Measurements from ENCODE around the gene GPRIN1.
A peak's percentile ranks its signal among the peaks of the same experiment; 100 is the strongest.

GPRIN1 gene

DNA sequence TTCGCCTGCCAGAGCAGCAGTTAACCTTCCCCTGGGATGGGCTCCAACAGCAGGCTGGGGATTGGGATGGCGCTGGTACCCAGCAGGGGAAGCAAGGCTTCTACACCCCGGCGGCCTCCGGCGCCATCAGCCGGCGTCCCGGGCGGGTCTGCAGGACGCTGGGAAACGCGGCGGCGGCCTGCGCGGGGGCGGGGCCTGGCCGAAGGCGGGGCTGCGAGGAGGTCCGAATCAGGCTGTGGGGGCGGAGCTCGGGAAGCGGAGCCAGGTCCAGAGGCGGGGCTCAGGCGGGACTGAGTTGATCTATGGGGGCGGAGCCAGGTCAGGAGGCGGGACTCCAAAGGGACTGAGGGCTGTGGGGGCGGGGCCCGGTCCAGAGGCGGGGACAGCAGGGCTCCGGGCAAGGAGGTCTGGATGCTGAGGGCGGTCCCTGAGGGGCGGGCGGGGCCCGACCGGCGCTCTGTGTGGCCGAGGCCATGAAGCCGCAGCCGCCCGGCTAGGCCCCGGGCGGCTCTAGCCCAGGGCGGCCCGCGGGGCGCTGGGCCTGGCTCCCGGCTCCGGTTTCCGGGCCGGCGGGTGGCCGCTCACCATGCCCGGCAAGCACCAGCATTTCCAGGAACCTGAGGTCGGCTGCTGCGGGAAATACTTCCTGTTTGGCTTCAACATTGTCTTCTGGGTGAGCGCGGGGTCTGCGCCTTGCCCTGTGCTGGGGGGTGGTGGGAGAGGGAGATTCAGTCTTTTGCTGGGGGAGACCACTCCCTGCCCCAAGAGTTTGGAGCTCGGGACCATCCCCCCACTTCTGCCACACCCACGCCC lies 37.3 kb upstream of the GPRIN1 start, which contains the start of gene TSPAN17:
Gene TSPAN17 (plus strand): TSS at position 455 of the 813 bp plus-strand sequence. CDS start 132 bp downstream, at position 587.
- Mint-ChIP-seq H3K36me3 (ENCODE audit: low read depth) (peaks cover 9% of the 10 kb centered on the region), H3K4me1 (ENCODE audit: low read depth) (peaks cover 56% of the 10 kb centered on the region), H3K27me3 (no peaks in the 10 kb centered on the region), H3K27ac (peak within 1 kb of the TSS; percentile 94), H3K9me3 (no peaks in the 10 kb centered on the region), H3K4me3 (peak within 1 kb of the TSS; percentile 87)
- DNase-seq, result peak; percentile 100

DNA sequence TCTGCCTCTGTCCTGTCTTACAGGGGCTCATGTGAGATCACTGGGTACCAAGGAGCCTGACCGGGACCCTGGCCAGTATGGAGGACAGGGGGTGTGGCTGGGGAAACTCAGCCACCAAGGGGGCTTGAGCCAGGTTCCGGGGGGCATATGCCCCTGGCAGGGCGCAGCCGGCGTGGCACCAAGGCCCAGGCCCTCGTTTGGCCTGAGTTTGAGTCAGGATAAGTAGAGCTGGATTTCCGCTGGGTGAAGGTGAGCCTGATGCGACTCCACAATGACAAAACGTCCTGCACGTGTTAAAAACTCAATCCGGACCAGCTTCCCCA lies 36.7 kb upstream of the GPRIN1 start:
- peak overlapping the region; percentile 94 for H3K27ac Mint-ChIP-seq
- H3K4me1 Mint-ChIP-seq (ENCODE audit: low read depth), result peaks cover 51% of the 10 kb centered on the region
- H3K27me3 Mint-ChIP-seq, result no peaks in the 10 kb centered on the region
- peak overlapping the region; percentile 87 for H3K4me3 Mint-ChIP-seq
- peaks cover 5% of the 10 kb centered on the region for H3K36me3 Mint-ChIP-seq (ENCODE audit: low read depth)
- DNase-seq, result no peak
- no peaks in the 10 kb centered on the region for H3K9me3 Mint-ChIP-seq

DNA sequence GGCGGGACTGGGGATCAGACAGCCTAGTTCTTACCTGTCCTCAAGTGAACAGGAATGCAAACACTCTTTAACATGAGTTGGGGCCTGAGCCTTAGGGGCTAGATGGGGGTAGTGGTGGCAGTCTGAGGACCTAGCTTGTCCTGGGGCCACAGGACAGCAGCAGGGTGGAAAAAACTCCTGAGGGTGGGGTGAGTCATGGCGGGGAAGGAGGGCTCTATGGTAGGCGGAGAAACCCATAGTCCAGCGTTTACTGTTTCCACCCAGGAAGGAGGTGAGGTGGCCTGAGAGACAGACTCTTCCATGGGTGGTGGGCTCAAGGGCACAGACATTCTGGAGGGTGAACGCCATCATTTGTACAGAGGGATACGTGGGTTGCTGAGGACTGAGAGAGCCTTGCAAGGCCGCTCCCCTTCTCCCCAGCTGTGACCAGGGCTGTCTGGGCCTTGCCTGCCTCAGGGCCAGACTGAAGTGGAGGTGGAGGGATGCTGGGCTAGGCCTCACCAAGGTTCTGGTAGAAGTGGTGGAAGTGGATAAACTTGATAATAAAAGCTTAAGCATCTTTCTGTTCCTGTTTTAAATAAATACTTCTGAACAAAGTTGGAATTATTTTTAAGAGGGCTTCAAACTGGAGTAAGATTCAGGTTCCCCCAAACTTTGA lies 36.2 kb upstream of the GPRIN1 start:
- Mint-ChIP-seq H3K27ac (peak overlapping the region; percentile 94), H3K36me3 (ENCODE audit: low read depth) (peaks cover 2% of the 10 kb centered on the region), H3K4me1 (ENCODE audit: low read depth) (peaks cover 46% of the 10 kb centered on the region), H3K9me3 (no peaks in the 10 kb centered on the region), H3K4me3 (peak overlapping the region; percentile 87), H3K27me3 (no peaks in the 10 kb centered on the region)
- no peak for DNase-seq

DNA sequence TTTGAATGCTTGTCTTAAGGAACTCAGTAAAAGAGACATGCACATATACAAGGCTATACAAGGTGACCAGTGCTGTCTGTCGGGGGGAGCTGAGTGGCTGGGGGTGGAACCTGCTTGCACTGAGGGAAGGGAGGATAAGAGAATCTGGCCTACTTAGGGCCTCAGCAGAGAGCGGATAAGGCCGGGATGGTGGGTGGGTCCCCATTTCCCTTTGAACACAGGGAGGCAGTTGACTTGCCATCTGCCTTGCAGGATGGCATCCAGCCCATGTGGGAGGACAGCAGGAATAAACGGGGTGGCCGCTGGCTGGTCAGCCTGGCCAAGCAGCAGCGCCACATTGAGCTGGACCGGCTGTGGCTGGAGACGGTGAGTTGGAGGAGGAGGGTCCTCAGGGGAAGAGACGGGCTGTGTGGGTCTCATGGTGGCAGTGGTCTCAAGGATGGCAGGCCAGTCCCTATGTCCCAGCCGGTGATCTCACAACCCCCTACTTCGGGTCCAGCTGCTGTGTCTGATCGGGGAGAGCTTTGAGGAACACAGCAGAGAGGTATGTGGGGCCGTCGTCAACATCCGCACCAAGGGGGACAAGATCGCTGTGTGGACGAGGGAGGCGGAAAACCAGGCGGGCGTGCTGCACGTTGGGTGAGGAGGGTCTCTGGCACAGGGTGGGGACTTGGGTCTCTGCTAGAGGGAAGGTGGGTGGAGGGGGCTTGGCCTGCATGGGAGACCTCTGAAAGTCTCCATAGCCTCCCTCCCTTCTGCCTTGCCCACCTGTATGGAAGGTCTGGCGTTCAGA lies 35.1 kb upstream of the GPRIN1 start:
- DNase-seq, result no peak
- Mint-ChIP-seq H3K9me3 (no peaks in the 10 kb centered on the region), H3K27ac (no peak overlapping the region), H3K27me3 (no peaks in the 10 kb centered on the region), H3K4me1 (ENCODE audit: low read depth) (peaks cover 40% of the 10 kb centered on the region), H3K4me3 (no peak overlapping the region), H3K36me3 (ENCODE audit: low read depth) (peaks cover 2% of the 10 kb centered on the region)

DNA sequence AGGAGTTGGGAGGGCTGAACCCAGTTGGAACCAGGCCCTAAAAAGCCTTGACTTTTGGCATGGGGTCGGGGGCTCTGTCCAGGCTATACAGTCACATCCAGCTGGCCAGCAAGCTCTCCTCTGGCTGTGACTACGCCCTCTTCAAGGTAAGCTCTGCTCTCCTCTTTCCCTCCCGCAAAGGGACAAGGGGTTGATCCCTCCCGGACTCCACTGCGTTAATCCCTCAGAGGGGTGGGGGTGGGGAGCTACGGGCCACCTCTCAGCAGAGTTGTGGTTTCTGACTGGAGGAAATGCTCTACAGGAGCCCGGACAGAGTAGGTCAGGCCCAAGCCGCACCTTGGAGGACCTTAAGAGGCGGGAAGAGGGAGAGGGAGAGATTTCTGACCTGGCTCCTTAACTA lies 34.3 kb upstream of the GPRIN1 start:
- DNase-seq, result no peak
- H3K36me3 Mint-ChIP-seq (ENCODE audit: low read depth), result peaks cover 2% of the 10 kb centered on the region
- H3K4me1 Mint-ChIP-seq (ENCODE audit: low read depth), result peaks cover 34% of the 10 kb centered on the region
- no peaks in the 10 kb centered on the region for H3K9me3 Mint-ChIP-seq
- no peaks in the 10 kb centered on the region for H3K27me3 Mint-ChIP-seq
- no peak overlapping the region for H3K27ac Mint-ChIP-seq
- H3K4me3 Mint-ChIP-seq, result no peak overlapping the region

DNA sequence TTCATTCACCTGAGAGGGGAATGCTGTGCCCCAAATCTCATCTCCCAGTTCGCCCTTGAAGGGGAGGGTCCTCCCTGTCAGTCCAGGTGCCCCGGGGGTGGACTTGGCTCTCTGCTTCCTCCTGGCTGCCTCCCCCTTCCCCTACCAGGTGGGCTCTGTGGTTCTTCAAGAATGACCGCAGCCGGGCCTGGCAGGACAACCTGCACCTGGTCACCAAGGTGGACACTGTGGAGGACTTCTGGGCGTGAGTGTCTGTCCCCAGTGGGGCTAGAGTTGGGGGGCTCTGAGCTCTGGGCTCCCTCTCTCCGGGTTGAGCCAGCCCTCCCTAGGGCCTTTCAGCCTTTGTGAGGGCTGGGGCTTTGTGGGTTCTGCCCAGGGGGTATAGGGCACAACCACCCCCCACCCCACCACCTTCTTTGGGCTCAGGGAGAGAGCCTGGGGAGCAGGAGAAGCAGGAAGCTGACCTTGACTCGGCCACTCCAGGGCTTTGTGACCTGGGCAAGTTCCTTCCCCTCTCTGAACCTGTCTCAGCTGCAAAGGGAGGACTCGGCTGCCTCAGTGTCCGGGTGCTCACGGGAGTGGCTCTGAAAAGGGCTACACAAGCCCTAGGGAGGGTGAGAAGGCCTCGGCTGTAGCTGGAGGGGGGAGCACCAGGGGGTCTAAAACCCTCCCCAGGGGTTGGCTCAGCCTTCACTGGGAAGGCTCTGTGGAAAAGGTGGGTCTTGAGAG lies 33.7 kb upstream of the GPRIN1 start:
- Mint-ChIP-seq H3K9me3 (no peaks in the 10 kb centered on the region), H3K27ac (no peak overlapping the region)

DNA sequence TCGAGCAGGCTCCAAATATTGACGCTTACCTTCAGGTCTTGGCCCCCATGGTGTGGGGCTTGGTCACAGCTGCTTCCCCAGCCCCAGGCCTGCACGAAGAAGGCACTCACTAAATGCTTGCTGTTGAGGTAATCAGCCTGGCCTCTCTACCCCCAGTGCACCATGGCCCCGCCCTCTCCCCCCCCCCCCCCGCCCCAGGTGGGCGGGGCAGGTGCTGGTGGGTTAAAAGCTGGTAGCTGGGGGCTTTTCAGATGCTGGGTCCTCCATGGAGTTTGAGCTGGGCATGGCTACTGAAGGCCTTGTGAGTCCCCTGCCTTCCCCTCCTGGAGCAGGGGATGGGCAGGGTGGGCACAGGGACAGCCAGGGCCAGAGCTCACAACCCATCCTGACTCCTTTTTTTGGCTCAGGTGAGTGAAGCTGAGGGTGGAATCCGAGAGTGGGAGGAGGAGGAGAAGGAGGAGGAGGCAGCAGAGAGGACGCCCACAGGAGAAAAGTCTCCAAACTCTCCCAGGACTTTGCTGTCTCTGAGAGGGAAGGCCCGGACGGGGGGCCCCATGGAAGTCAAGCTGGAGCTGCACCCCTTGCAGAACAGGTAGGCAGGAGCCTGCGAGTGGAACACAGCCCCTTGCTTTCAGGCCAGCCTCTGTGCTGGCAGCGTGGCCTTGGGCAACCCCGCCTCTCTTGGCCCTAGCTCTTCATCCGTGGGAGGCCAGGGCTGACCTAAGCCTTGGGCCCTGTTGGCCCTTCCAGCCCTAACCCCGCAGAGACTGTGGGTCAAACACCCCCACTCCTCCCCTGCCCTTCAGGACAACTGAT lies 32.9 kb upstream of the GPRIN1 start:
- peaks cover 19% of the 10 kb centered on the region for H3K4me1 Mint-ChIP-seq (ENCODE audit: low read depth)
- no peak for DNase-seq
- peaks cover 2% of the 10 kb centered on the region for H3K36me3 Mint-ChIP-seq (ENCODE audit: low read depth)
- H3K27me3 Mint-ChIP-seq, result no peaks in the 10 kb centered on the region
- no peak overlapping the region for H3K4me3 Mint-ChIP-seq
- H3K27ac Mint-ChIP-seq, result no peak overlapping the region
- no peaks in the 10 kb centered on the region for H3K9me3 Mint-ChIP-seq

More for the DNA sequence above, 33.7 kb upstream of the GPRIN1 start:
- Mint-ChIP-seq H3K4me1 (ENCODE audit: low read depth) (peaks cover 27% of the 10 kb centered on the region), H3K27me3 (no peaks in the 10 kb centered on the region), H3K4me3 (no peak overlapping the region), H3K36me3 (ENCODE audit: low read depth) (peaks cover 2% of the 10 kb centered on the region)
- no peak for DNase-seq

DNA sequence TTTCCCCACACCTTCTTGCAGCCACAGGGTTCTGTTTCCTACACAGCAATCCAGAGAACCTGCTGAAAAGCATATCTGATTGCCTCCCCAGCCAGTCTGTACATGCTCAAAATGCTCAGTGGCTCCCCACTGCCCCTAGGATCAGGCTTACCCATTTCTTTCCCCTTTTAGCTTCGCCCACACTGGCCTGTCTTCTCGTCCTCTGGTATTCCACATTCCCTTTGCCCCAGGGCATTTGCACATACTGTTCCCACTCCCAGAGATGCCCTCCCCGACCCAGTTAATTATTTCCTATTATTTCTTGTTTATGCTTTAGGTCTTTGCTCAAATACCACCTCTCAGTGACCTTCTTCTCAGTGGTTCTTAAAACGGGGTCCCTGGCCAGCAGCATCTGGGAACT lies 30.7 kb upstream of the GPRIN1 start:
- Mint-ChIP-seq H3K4me3 (no peak overlapping the region), H3K9me3 (no peaks in the 10 kb centered on the region), H3K36me3 (ENCODE audit: low read depth) (no peaks in the 10 kb centered on the region), H3K27ac (no peak overlapping the region), H3K4me1 (ENCODE audit: low read depth) (peaks cover 4% of the 10 kb centered on the region), H3K27me3 (peaks cover 7% of the 10 kb centered on the region)
- DNase-seq, result no peak

DNA sequence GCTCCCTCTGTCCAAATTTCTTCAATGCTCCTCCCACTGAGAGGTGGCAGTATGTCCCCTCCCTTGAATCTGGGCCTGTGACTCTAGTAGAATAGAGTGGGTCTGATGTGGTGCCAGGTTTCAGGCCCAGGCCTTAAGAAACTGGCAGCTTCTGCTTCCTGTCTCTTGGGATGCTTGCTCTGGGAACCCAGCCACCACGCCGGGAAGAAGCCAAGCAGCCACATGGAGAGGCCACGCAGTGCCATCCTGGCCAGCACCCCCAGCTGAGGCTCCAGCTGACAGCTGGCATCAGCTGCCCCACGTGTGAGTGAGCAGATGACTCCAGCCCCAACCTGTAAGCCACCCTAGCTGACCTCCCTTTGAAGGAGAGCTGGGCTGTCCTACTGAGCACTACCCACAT lies 30.0 kb upstream of the GPRIN1 start:
- Mint-ChIP-seq H3K4me1 (ENCODE audit: low read depth) (peaks cover 4% of the 10 kb centered on the region), H3K9me3 (no peaks in the 10 kb centered on the region), H3K4me3 (no peak overlapping the region), H3K27ac (no peak overlapping the region), H3K36me3 (ENCODE audit: low read depth) (no peaks in the 10 kb centered on the region), H3K27me3 (peaks cover 13% of the 10 kb centered on the region)
- no peak for DNase-seq

DNA sequence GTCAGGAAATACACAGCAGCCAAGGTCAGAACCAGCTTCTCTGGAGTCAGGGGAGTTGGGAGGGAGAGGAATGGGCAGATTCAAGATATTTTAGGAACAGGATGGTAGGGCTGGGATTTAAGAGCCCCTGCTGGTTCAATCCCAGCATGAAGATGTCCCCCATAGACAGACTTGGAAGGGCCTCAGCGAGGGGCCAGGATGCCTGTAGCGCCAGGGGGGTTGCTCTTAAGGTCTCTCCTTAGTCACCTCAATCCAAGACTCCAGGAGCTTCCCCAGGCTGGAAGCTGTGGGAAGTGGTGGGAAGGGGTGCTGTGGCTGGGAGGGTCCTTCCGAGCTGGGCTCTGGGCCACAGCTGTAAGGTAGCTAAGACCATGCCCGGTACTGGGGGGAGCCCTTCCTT lies 29.3 kb upstream of the GPRIN1 start:
- peaks cover 4% of the 10 kb centered on the region for H3K4me1 Mint-ChIP-seq (ENCODE audit: low read depth)
- H3K27ac Mint-ChIP-seq, result no peak overlapping the region
- H3K36me3 Mint-ChIP-seq (ENCODE audit: low read depth), result no peaks in the 10 kb centered on the region
- H3K9me3 Mint-ChIP-seq, result no peaks in the 10 kb centered on the region
- no peak for DNase-seq
- peaks cover 18% of the 10 kb centered on the region for H3K27me3 Mint-ChIP-seq
- no peak overlapping the region for H3K4me3 Mint-ChIP-seq

DNA sequence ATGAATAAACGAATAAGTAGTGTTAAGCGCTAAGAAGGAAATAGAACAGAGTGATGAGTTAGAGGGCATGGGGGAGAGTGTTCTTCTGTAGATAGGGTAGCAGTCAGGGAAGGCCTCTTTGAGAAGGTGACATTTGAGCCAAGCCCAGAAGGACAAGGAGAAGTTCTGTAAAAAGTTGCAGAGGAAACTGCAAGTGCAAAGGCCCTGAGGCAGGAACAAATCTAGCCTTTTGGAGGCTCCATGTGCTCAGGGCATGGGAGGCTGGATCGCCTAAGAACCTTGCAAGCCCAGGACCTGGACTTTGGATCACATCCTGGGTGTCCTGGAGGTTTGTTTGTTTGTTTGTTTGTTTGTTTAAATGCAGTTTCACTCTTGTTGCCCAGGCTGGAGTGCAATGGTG lies 28.5 kb upstream of the GPRIN1 start:
- Mint-ChIP-seq H3K27me3 (peaks cover 26% of the 10 kb centered on the region), H3K4me1 (ENCODE audit: low read depth) (peaks cover 6% of the 10 kb centered on the region), H3K4me3 (no peak overlapping the region)

DNA sequence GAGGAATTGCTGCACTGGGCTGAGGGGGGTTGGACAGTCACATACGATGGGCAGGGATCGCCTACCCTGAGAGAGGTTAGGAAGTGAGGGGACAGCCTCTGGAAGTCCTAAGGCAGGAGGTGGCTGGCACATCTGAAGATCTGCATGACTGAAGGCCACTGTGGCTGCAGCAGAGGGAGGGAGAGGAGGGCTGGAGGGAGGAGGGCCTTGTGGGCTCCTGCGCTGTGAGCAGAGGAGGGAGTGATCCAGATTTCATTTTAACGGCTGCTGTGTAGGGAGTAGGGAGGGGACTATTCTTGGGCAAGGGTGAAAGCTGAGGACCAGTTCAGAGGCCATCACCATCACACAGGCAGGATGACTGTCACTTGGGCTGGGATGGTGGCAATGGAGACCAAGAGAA lies 27.6 kb upstream of the GPRIN1 start:
- H3K4me3 Mint-ChIP-seq, result no peak overlapping the region
- peaks cover 6% of the 10 kb centered on the region for H3K4me1 Mint-ChIP-seq (ENCODE audit: low read depth)
- DNase-seq, result no peak
- peaks cover 33% of the 10 kb centered on the region for H3K27me3 Mint-ChIP-seq
- H3K9me3 Mint-ChIP-seq, result no peaks in the 10 kb centered on the region
- no peaks in the 10 kb centered on the region for H3K36me3 Mint-ChIP-seq (ENCODE audit: low read depth)
- H3K27ac Mint-ChIP-seq, result no peak overlapping the region

More for the DNA sequence above, 28.5 kb upstream of the GPRIN1 start:
- Mint-ChIP-seq H3K9me3 (no peaks in the 10 kb centered on the region), H3K36me3 (ENCODE audit: low read depth) (no peaks in the 10 kb centered on the region), H3K27ac (no peak overlapping the region)
- no peak for DNase-seq

DNA sequence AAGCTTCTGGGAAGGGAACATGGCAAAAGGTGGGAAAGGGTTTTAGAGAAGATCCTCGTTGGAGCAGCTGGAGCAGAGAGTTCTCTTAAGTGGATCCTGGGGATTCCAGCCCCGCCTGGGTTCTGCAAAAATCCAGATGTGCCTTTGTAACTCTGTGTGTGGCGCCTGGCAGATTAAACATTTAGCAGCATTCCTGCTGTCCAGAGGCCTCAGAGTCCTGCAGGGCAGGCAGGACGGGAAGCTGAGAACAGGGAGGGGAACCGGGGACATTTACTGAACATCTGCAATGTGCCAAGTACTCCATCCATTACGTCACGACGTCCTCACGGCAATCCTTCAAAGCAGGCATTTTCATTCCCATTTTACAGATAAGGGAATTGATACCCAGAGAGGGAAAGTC lies 26.5 kb upstream of the GPRIN1 start:
- no peak overlapping the region for H3K4me3 Mint-ChIP-seq
- no peaks in the 10 kb centered on the region for H3K9me3 Mint-ChIP-seq
- no peaks in the 10 kb centered on the region for H3K36me3 Mint-ChIP-seq (ENCODE audit: low read depth)
- DNase-seq, result no peak
- H3K27ac Mint-ChIP-seq, result no peak overlapping the region
- peaks cover 6% of the 10 kb centered on the region for H3K4me1 Mint-ChIP-seq (ENCODE audit: low read depth)
- peaks cover 42% of the 10 kb centered on the region for H3K27me3 Mint-ChIP-seq

All from activated T-cell treated with anti-CD3 and anti-CD28 coated beads, Interleukin-2, amount 50 U/mL, for 24 hours (primary cell).